Measurements from ENCODE around the gene MS4A18. TPM values are rescaled to one million over a fixed set of nuclear protein-coding genes. Genes with fewer than 3 reads are reported as not detected.
"Not testable (repeated sequence)": the region's sequence is repeated elsewhere in the genome, so short reads cannot be mapped to it uniquely, and the experiment has no call there.

The MS4A18 gene
- total and polyA plus RNA-seq, 9 donors, result not detected

GRCh38 chr11:60753309-60753708 is 28.8 kb downstream of the MS4A18 start:
- WGBS, 3 donors, result 49 to 78% (median 65%) methylated on average over 4 of the region's 4 CpGs
- no peak overlapping the region for H3K27ac ChIP-seq
- no peaks in the 10 kb centered on the region for H3K4me1 ChIP-seq (ENCODE audit: insufficient read depth)
- DNase-seq, result no peak
- intact Hi-C loops (cut with DNase I), result no loop called here
- TF ChIP-seq EP300 (IDR thresholded peaks at IDR 0.05) (no peak), POLR2A (IDR thresholded peaks at IDR 0.05) (no peak), CTCF (IDR thresholded peaks at IDR 0.05) (no peak)
- H3K4me3 ChIP-seq, result no peak overlapping the region
- no peaks in the 10 kb centered on the region for H3K36me3 ChIP-seq
- H3K27me3 ChIP-seq, result no peaks in the 10 kb centered on the region
- H3K9me3 ChIP-seq, result no peaks in the 10 kb centered on the region

DNA sequence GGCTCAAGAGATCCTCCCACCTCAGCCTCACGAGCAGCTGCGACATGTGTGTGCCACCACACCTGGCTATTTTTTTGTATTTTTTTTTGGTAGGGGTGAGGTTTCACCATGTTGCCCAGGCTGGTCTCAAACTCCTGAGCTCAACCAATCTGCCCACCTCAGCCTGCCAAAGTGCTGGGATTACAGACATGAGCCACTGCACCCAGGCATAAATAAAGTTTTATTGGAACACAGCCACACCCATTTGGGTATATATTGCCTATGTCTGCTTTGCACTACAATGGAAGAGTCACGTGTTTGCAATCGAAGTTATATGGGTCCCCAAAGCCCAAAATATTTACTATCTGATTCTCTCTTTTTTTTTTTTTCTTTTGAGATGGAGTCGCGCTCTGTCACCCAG is 30.4 kb downstream of the MS4A18 start:
- 75 to 87% (median 85%) methylated on average over 6 of the region's 6 CpGs for WGBS, 3 donors
- no peak overlapping the region for H3K27ac ChIP-seq
- no peaks in the 10 kb centered on the region for H3K27me3 ChIP-seq
- DNase-seq, result no peak
- intact Hi-C loops (cut with DNase I), result no loop called here
- H3K9me3 ChIP-seq, result no peaks in the 10 kb centered on the region
- no peaks in the 10 kb centered on the region for H3K36me3 ChIP-seq
- TF ChIP-seq EP300 (IDR thresholded peaks at IDR 0.05) (no peak), POLR2A (IDR thresholded peaks at IDR 0.05) (no peak), CTCF (IDR thresholded peaks at IDR 0.05) (no peak)
- no peak overlapping the region for H3K4me3 ChIP-seq
- H3K4me1 ChIP-seq (ENCODE audit: insufficient read depth), result no peaks in the 10 kb centered on the region

DNA sequence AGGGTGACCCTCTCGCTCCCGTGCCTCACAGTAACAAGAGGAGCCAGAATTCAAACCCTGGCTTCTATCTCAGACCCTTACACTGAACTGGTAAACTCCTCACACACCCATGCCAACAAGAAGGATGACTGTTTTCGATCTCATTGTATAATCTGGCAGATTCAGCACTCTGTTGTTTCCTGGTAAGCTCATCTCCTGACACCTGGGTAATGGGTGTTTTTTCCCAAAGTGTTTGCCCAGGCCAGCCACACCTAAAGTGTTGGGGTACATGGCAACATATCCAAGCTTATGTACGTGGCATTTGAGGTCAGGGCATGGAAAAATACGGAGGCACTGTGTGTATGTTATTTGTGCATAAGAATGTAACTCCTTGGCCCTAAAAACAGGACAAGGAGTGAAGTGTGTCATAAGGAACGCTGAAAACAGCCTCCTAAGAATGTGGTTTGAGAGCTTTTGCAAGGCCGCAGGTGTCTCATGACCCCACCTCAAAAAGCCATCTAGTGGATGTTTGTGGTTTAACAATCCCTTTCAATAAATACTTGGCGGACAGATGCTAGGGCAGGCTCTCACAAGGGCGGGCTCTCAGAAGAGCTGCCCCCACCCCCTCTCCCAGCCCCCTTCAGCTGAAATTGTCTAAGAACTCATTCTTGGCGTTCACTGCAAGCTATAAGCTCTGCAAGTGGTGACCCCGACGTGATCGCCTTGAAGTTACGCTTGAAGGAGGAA is 31.9 kb downstream of the MS4A18 start, which contains the start of gene MS4A15:
Gene MS4A15 (plus strand): TSS at position 561 of the 726 bp plus-strand sequence. CDS start 6,867 bp downstream, outside the sequence.
- Histone ChIP-seq H3K4me3 (no peak within 1 kb of the TSS), H3K4me1 (ENCODE audit: insufficient read depth) (no peaks in the 10 kb centered on the region), H3K27ac (no peak within 1 kb of the TSS), H3K27me3 (no peaks in the 10 kb centered on the region), H3K36me3 (no peaks in the 10 kb centered on the region), H3K9me3 (no peaks in the 10 kb centered on the region)
- WGBS, 3 donors, result 58 to 84% (median 74%) methylated on average over 14 of the region's 14 CpGs
- no peak for DNase-seq
- intact Hi-C loops (cut with DNase I), result no loop called here
- TF ChIP-seq EP300 (IDR thresholded peaks at IDR 0.05) (no peak), CTCF (IDR thresholded peaks at IDR 0.05) (no peak), POLR2A (IDR thresholded peaks at IDR 0.05) (no peak)

- Histone ChIP-seq H3K9me3 (no peaks in the 10 kb centered on the region), H3K36me3 (no peaks in the 10 kb centered on the region), H3K27ac (no peak overlapping the region), H3K27me3 (no peaks in the 10 kb centered on the region), H3K4me1 (ENCODE audit: insufficient read depth) (no peaks in the 10 kb centered on the region), H3K4me3 (no peak overlapping the region)
- WGBS, 3 donors, result 86 to 91% (median 91%) methylated on average over 19 of the region's 19 CpGs
- TF ChIP-seq EP300 (IDR thresholded peaks at IDR 0.05), result no peak
- TF ChIP-seq CTCF (IDR thresholded peaks at IDR 0.05), result no peak
- TF ChIP-seq POLR2A (IDR thresholded peaks at IDR 0.05), result no peak
- intact Hi-C loops (cut with DNase I), result no loop called here
- no peak for DNase-seq
These were observed 32.8 kb downstream of the MS4A18 start for GRCh38 chr11:60757231-60757800.

- H3K27ac ChIP-seq; H3K4me3 ChIP-seq; DNase-seq; H3K4me1 ChIP-seq (ENCODE audit: insufficient read depth); H3K9me3 ChIP-seq; intact Hi-C loops (cut with DNase I); H3K27me3 ChIP-seq; H3K36me3 ChIP-seq: not testable (repeated sequence)
- WGBS, 3 donors, result 84 to 93% (median 87%) methylated on average over 4 of the region's 4 CpGs
These were observed 34.2 kb downstream of the MS4A18 start for GRCh38 chr11:60758671-60759070.

GRCh38 chr11:60759438-60760225 is 35.1 kb downstream of the MS4A18 start:
- H3K4me3 ChIP-seq; H3K9me3 ChIP-seq; H3K36me3 ChIP-seq; H3K27me3 ChIP-seq; intact Hi-C loops (cut with DNase I); H3K4me1 ChIP-seq (ENCODE audit: insufficient read depth): not testable (repeated sequence)
- peak in 1 of 5 donors; percentile 46 for DNase-seq
- 27 to 44% (median 43%) methylated on average over 22 of the region's 22 CpGs for WGBS, 3 donors
- peak overlapping the region; percentile 45 to 49 for H3K27ac ChIP-seq

Data from ovary (tissue), 9 donors.